Activated CD8-positive, alpha-beta memory T cell treated with anti-CD3 and anti-CD28 coated beads, Interleukin-2, amount 50 U/mL, for 4 hours (primary cell): ENCODE results near the gene ARHGAP4.
A peak's percentile ranks its signal among the peaks of the same experiment; 100 is the strongest.

Experiments
- DNase-seq: peaks from one replicate; pipeline ENCODE4 v3.0.0-alpha.2; 2020

Gene ARHGAP4

GRCh38 chrX:153925739-153926551, at the start of gene ARHGAP4:
ARHGAP4 (minus strand) TSS chrX:153926264; CDS start chrX:153926202, 62 bp downstream.
- DNase-seq = peak; percentile 52

DNA sequence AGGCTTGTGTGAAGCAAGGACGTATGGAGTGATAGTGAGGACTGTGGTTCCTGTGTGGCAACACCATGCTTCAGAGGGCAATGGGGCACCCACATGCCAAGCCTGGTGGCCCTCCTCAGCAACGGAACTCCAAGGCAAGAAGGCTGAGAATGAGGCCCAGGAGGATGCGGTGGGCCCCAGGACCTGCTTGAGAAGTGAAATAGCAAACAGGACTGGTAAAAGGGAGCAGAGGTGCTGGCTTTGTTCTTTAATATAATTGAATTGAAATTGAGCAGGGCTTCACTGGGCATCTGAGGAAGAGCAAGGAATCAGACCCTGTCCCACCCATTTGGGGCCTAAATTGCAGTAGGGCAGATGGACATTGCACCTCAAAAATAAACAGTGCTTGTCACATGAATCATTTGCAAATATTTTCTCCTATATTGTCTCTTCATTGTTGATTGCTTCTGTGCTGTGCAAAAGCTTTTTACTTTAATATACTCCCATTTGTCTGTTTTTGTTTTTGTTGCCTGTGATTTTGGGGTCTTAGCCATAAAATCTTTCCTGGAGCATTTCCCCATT, 48.7 kb upstream of the ARHGAP4 start:
- DNase-seq = no peak

GRCh38 chrX:153974003-153974725, 48.1 kb upstream of the ARHGAP4 start:
- no peak for DNase-seq

- DNase-seq = no peak
Observed at GRCh38 chrX:153973127-153974002, 47.3 kb upstream of the ARHGAP4 start.

- DNase-seq = peak; percentile 89
Observed at GRCh38 chrX:153972368-153973126, 46.5 kb upstream of the ARHGAP4 start, which contains the start of gene TMEM187. TMEM187 (plus strand) TSS chrX:153972754; CDS start chrX:153982063, 9,309 bp downstream.

GRCh38 chrX:153971450-153972367, 45.6 kb upstream of the ARHGAP4 start, which contains the start of gene HCFC1:
HCFC1 (minus strand) TSS chrX:153971818; CDS start chrX:153970840, 978 bp downstream.
- DNase-seq = peak; percentile 92

GRCh38 chrX:153971124-153971449, 45.0 kb upstream of the ARHGAP4 start:
- peak; percentile 91 for DNase-seq

DNA sequence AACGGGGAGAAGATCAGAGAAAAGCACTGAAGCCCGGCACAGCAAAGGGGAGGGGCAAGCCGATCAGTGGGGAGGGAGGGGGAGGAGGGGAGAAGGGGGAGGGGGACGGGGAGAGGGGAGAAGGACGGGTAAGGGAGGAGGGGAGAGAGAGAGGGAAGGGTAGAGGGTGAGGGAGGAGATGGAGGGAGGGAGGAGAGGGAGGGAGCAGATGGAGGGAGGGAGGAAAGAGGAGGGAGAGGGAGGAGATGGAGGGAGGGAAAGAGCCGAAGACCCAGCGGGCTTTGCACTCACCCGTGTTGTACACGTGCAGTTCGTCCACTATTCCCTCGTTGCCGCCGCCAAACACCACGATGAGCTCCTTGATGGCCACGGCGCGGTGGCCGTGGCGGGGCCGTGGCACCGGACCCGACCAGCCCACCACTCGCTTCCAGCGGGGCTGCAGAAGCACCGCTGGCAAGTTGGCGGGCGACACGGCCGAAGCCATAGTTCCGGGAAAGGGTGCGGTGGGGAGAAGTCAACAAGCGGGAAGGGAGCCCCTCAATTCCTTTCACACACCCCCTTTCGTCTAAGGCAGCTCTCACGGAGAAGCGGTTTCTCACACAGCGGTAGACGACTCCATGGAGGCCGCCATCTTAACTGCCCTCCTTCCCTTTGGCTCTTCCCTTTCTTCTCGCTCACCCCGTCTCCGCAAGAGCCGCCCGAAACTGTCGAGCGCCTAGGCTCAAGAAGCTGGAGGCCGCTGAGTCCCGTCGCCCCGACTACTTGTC, 44.5 kb upstream of the ARHGAP4 start:
- DNase-seq = no peak

GRCh38 chrX:153969904-153970356, 43.9 kb upstream of the ARHGAP4 start:
- DNase-seq = no peak

- DNase-seq = no peak
Observed at GRCh38 chrX:153969125-153969903, 43.2 kb upstream of the ARHGAP4 start.

- DNase-seq = peak; percentile 46
Observed at GRCh38 chrX:153968754-153969124, 42.7 kb upstream of the ARHGAP4 start.

DNA sequence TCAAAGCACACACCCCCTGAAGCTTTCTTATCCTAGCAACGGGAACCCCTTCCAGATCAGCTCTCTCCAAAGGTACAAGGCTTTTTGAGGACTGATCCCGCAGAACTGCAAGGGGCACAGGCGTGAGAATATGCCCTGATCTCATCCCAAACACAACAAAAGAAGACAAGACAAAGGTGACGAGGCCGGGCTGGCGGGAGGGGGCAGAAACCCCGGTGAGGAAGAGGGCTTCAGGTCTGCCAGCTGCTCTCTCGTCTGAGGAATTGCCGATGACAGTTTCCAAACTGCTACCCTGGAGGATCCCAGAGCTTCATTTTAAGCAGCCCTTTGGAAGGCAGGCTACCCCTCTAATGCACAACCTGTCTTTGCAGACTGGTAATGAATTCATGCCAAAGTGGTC, 42.2 kb upstream of the ARHGAP4 start:
- DNase-seq = no peak

DNA sequence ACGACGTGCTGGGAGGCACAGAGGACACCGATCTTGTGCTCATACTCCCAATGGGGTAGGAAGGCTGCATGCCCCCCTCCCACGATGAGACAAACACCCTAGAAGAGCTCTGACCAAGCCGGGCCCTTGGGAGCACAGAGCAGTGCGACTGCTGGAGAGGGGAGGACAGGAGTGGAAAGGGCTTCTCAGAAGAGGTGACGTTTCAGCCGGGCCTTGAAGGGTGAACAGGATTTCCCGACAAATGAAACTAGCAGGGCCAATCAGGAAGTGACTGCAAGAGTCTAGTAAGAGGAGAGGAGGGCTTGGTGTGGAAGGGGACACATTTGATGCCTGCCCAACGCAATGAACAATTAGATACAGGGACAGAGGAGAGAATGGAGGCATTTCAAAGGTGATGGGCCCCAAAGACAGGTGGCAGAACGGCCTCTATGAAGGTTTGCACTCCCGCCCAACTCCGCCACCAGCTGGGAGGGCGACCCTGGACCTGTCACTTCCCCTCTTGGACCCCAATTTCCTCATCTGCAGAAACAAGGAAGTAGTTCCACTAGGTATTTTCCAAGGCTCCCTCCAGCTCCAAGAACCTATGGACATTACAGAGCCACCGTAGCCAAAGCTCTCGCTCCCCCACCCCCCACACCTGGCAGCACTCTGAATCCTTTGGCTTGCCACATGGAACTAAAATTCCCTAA, 41.6 kb upstream of the ARHGAP4 start:
- DNase-seq = no peak

- peak; percentile 51 for DNase-seq
Observed at GRCh38 chrX:153966841-153967535, 40.9 kb upstream of the ARHGAP4 start.

DNA sequence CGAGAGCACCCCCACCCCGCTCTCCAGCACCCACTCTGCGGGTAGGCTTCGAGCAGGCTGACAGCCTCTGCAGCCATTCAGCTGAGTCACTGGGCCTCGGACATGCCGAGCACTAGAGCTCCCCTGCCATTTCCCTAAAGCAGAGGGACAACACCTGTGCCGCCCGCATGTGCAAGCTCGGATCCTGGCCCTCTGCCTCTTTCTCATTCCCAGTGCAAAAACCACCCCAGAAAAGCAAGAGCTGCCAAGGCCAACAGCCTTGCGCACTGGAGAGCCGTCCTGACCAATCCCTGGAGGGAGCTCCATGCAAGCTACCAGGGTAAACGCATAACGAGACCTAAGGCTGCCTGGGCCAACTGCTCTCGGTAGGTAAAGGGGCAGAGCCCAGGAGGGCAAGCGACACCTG, 40.2 kb upstream of the ARHGAP4 start:
- no peak for DNase-seq

GRCh38 chrX:153965406-153965805, 39.3 kb upstream of the ARHGAP4 start:
- DNase-seq = no peak

DNA sequence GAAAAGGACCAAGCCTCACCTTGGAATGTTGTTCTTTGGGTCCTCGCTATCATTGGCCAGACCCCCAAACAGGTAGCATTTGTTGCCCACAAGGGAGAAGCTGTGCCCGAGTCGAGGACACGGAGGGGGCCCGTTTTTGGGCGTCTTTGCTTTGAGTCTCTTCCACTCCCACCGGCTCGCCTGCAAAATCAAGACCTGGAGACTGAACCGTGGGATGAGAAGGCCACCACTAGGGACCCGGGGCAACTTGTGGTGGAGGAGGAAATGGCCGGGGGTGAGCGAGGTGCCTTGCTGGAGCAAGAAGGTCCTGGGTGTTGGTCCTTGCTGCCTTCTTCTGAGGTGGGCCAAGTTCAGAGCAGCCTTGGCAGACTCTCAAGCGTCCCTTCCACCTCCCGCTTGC, 38.0 kb upstream of the ARHGAP4 start:
- DNase-seq = no peak

DNA sequence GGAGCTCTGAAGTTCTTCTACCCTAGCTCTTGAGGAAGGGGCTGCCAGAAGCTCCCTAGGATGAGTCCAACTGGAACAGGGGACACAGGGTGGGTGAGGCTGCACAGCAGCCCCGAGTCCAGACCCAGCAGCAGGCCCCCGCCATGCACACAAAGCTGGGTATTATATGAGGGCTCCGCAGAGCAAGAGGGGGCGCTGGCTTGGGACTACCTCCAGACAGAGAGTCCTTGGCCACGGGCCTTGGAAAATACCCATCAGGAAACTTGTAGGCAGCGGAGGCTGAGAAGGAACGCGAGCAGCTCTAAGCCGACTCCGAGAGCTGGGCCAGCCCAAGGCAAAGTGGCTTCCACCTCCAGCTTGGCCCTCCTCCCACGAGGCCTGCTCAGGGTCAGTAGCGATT, 37.5 kb upstream of the ARHGAP4 start:
- no peak for DNase-seq
